GM13977 (cell line): ENCODE data around the gene MFAP3L.

Experiments
- DNase-seq: peaks from one replicate; pipeline ENCODE4 v3.0.0; 2012; ENCODE audit warnings: low spot score
- CTCF ChIP-seq: IDR thresholded peaks from 2 replicates; pipeline ENCODE4 v1.5.1; 2012; ENCODE audit warnings: mild to moderate bottlenecking, control low read depth; ENCODE audit not compliant: insufficient read depth; ENCODE audit errors: extremely low read depth, missing control alignments
- in situ Hi-C: fragments of 300-500 bp; cut with MboI; formaldehyde crosslinking; loops from one replicate; pipeline ENCODE4 v1.12.0; 2022; ENCODE audit warnings: low sequenced_read_pairs, low pct_unique_long_range_greater_than_20kb, mixed read lengths, inconsistent platforms; ENCODE audit not compliant: unreplicated experiment

MFAP3L gene

GRCh38 chr4:170005472-170005871 lies 20.7 kb downstream of the MFAP3L start:
- DNase-seq, result no peak
- TF ChIP-seq CTCF, result no peak
- in situ Hi-C loops, result loop anchor here (25.0 kb wide), 1 partner anchor 393 kb away; the partner anchor contains the start of genes CLCN3 and NEK1

GRCh38 chr4:170004651-170005295 lies 21.4 kb downstream of the MFAP3L start:
- no peak for TF ChIP-seq CTCF
- in situ Hi-C loops, result loop anchor here (25.0 kb wide), 1 partner anchor 392 kb away; the partner anchor contains the start of genes CLCN3 and NEK1
- no peak for DNase-seq

- TF ChIP-seq CTCF, result no peak
- DNase-seq, result no peak
- in situ Hi-C loops, result loop anchor here (25.0 kb wide), 1 partner anchor 391 kb away; the partner anchor contains the start of genes CLCN3 and NEK1
Observed at GRCh38 chr4:170003071-170004070, 22.8 kb downstream of the MFAP3L start.

GRCh38 chr4:170001745-170002267 lies 24.4 kb downstream of the MFAP3L start:
- in situ Hi-C loops, result loop anchor here (25.0 kb wide), 1 partner anchor 390 kb away; the partner anchor contains the start of genes CLCN3 and NEK1

GRCh38 chr4:170001011-170001744 lies 25.0 kb downstream of the MFAP3L start:
- in situ Hi-C loops, result loop anchor here (25.0 kb wide), 1 partner anchor 389 kb away; the partner anchor contains the start of genes CLCN3 and NEK1
- no peak for TF ChIP-seq CTCF
- no peak for DNase-seq

More at GRCh38 chr4:170001745-170002267, 24.4 kb downstream of the MFAP3L start:
- DNase-seq, result no peak
- no peak for TF ChIP-seq CTCF
